Smooth muscle cell (in vitro differentiated cells): ENCODE measurements around the gene NRTN. TPM values are rescaled to one million over a fixed set of nuclear protein-coding genes. Genes with fewer than 3 reads are reported as not detected.

Experiments
- DNase-seq: peaks from one replicate; lab custom pipeline; 2025; ENCODE audit not compliant: unreplicated experiment; lab: John Stamatoyannopoulos, UW
- H2AFZ ChIP-seq: fragments of 200-600 bp; sonication (generic); 2 replicates; pipeline ENCODE4 v1.6.0; 2016; ENCODE audit warnings: antibody characterized with exemption, low read depth, mild to moderate bottlenecking
- H3F3A ChIP-seq: fragments of 200-600 bp; sonication (generic); 2 replicates; pipeline ENCODE4 v1.6.0; 2017; ENCODE audit warnings: antibody characterized with exemption, low read depth
- H3K27ac ChIP-seq: fragments of 200-600 bp; sonication (generic); 2 replicates; pipeline ENCODE4 v1.5.1; 2016; ENCODE audit warnings: low read depth, mild to moderate bottlenecking
- H3K27me3 ChIP-seq: fragments of 200-600 bp; sonication (generic); 2 replicates; pipeline ENCODE4 v1.6.1; 2016; ENCODE audit warnings: low read depth, mild to moderate bottlenecking
- H3K36me3 ChIP-seq: fragments of 200-600 bp; sonication (generic); 2 replicates; pipeline ENCODE4 v1.5.1; 2016; ENCODE audit warnings: low read depth
- H3K4me1 ChIP-seq: fragments of 200-600 bp; sonication (generic); 2 replicates; pipeline ENCODE4 v1.5.1; 2016; ENCODE audit warnings: low read depth
- H3K4me2 ChIP-seq: fragments of 200-600 bp; sonication (generic); 2 replicates; pipeline ENCODE4 v1.6.0; 2016; ENCODE audit warnings: mild to moderate bottlenecking
- H3K4me3 ChIP-seq: fragments of 200-600 bp; sonication (generic); 2 replicates; pipeline ENCODE4 v1.5.1; 2016; ENCODE audit warnings: mild to moderate bottlenecking
- H3K79me2 ChIP-seq: fragments of 200-600 bp; sonication (generic); 2 replicates; pipeline ENCODE4 v1.6.0; 2016; ENCODE audit warnings: low read depth, mild to moderate bottlenecking
- H3K9ac ChIP-seq: fragments of 200-600 bp; sonication (generic); 2 replicates; pipeline ENCODE4 v1.6.0; 2016; ENCODE audit warnings: low read depth
- H3K9me3 ChIP-seq: fragments of 200-600 bp; sonication (generic); replicated peaks from 2 replicates; pipeline ENCODE4 v1.5.1; 2016; ENCODE audit warnings: low read depth
- H4K20me1 ChIP-seq: fragments of 200-600 bp; sonication (generic); 2 replicates; pipeline ENCODE4 v1.6.0; 2016; ENCODE audit warnings: low read depth
- WGBS: methylation state at CpG from one replicate; pipeline ENCODE4 v1.1.7; 2016; ENCODE audit warnings: low lambda C conversion rate; 5-methylcytosine and 5-hydroxymethylcytosine counted together
- polyA plus RNA-seq: library from polyadenylated mRNA; unstranded; fragments of >200 nt; fragmentation: Nextera tagmentation; extraction: Ambion mirVana; gene quantifications from 2 replicates; pipeline ENCODE4 v1.2.1, GENCODE V29; 2016
- total RNA-seq: library from RNA; depleted of rRNA; stranded (reverse); fragments of >200 nt; gene quantifications from 2 replicates; pipeline ENCODE4 v1.2.3, GENCODE V29; 2014
- TF ChIP-seq, protein P1 (sequence below): fragments of 200-600 bp; sonication (generic); IDR thresholded peaks from 2 replicates; pipeline ENCODE4 v1.5.1; 2017; ENCODE audit warnings: borderline replicate concordance, mild to moderate bottlenecking, antibody characterized with exemption; ENCODE audit not compliant: insufficient read depth, poor library complexity, severe bottlenecking

NRTN gene
- total and polyA plus RNA-seq, 2 experiments from 2014 or later, result 2.2 to 5.4 TPM

DNA sequence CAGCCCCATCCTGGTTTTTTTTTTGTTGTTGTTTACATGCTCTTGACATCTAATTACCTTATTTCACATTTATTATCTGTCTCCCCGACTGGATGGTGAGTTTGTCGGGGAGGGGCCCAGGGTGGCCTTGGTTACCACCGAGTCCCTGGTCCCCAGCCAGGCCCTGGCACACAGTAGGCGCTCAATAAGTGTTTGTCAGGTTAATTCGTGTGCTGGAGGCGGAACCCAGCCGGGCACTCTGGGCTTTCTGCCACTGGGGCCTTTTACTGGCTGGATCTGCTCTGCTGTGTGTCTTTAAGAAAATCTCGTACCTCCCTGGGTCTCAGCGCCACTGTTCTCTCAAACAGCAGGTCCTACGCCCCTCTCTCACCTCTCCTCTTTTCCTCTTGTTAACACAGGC, 4.6 kb downstream of the NRTN start:
- no peak for DNase-seq
- H3K4me1 ChIP-seq, result no peaks in the 10 kb centered on the region
- WGBS, result 93% methylated on average over 10 of the region's 10 CpGs
- no peaks in the 10 kb centered on the region for H3K36me3 ChIP-seq
- TF ChIP-seq, protein P1, sequence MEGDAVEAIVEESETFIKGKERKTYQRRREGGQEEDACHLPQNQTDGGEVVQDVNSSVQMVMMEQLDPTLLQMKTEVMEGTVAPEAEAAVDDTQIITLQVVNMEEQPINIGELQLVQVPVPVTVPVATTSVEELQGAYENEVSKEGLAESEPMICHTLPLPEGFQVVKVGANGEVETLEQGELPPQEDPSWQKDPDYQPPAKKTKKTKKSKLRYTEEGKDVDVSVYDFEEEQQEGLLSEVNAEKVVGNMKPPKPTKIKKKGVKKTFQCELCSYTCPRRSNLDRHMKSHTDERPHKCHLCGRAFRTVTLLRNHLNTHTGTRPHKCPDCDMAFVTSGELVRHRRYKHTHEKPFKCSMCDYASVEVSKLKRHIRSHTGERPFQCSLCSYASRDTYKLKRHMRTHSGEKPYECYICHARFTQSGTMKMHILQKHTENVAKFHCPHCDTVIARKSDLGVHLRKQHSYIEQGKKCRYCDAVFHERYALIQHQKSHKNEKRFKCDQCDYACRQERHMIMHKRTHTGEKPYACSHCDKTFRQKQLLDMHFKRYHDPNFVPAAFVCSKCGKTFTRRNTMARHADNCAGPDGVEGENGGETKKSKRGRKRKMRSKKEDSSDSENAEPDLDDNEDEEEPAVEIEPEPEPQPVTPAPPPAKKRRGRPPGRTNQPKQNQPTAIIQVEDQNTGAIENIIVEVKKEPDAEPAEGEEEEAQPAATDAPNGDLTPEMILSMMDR, result no peak
- H3K27ac ChIP-seq, result no peak overlapping the region
- no peak overlapping the region for H3K4me3 ChIP-seq
- H3K9me3 ChIP-seq, result no peaks in the 10 kb centered on the region
- no peak overlapping the region for H2AFZ ChIP-seq
- H4K20me1 ChIP-seq, result no peaks in the 10 kb centered on the region
- H3K9ac ChIP-seq, result no peak overlapping the region
- peaks cover 6% of the 10 kb centered on the region for H3K27me3 ChIP-seq
- H3K79me2 ChIP-seq, result no peaks in the 10 kb centered on the region
- H3F3A ChIP-seq, result peaks cover 2% of the 10 kb centered on the region
- H3K4me2 ChIP-seq, result no peak overlapping the region

DNA sequence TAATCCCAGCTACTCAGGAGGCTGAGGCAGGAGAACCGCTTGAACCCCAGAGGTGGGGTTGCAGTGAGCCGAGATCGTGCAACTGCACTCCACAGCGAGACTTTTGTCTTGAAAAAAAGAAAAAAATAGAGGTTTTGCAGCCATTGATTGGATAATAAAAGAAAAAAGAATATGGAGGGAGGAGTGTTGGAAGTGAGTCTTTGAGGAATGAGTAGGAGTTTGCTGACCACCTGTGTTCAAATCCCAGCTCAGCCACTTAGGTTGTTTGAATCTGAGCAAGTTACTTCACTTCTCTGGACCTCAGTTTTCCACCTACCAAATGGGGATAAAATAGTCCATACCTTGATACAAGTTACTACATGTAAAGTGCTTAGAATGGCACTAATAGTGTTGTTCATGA, 6.2 kb downstream of the NRTN start:
- H4K20me1 ChIP-seq, result no peaks in the 10 kb centered on the region
- H2AFZ ChIP-seq, result no peak overlapping the region
- H3K4me2 ChIP-seq, result no peak overlapping the region
- WGBS, result 94% methylated on average over 4 of the region's 4 CpGs
- no peaks in the 10 kb centered on the region for H3K36me3 ChIP-seq
- H3K9ac ChIP-seq, result no peak overlapping the region
- H3K9me3 ChIP-seq, result no peaks in the 10 kb centered on the region
- no peak overlapping the region for H3K27ac ChIP-seq
- no peaks in the 10 kb centered on the region for H3F3A ChIP-seq
- no peaks in the 10 kb centered on the region for H3K79me2 ChIP-seq
- H3K27me3 ChIP-seq, result no peaks in the 10 kb centered on the region
- H3K4me1 ChIP-seq, result no peaks in the 10 kb centered on the region
- TF ChIP-seq, protein P1, result no peak
- DNase-seq, result no peak
- no peak overlapping the region for H3K4me3 ChIP-seq

DNA sequence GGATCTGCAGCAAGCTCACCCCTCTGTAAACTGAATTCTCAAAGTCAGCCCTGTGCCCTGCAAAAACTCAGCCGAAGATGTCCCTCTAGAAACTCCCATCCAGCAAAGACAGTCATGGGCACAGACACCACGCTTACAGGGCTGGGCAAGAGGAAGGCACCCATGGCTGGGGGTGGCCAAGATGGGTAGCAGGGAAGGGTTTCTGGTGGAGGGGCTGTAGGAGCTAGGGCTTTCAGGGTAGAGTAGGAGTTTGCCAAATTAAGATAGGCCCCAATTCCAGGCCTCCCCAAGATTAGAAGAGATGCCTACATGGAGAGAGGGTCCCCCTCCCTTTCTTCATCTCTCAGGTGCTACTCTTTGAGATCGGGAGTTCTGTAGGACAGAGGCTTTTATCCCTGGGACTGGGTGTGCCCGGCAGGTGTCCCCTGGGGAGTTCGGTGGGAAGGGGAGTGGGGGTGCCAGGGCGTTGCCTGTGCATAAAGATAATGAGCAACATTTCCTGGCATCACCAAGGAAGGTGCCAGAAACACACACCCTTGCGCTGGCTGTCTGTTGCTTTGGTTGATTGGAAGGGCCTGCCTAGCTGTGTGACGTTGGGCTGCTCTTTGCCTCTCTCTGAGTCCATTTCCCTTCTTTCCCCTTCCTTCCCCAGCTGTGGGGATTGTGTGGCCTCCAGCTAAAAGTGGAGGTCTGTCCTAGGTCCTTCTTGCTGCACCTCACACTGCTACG, 9.4 kb downstream of the NRTN start:
- H3K4me1 ChIP-seq, result no peaks in the 10 kb centered on the region
- no peaks in the 10 kb centered on the region for H3K9me3 ChIP-seq
- H3K79me2 ChIP-seq, result no peaks in the 10 kb centered on the region
- WGBS, result 84% methylated on average over 9 of the region's 9 CpGs
- H2AFZ ChIP-seq, result no peak overlapping the region
- H3K9ac ChIP-seq, result no peak overlapping the region
- no peak overlapping the region for H3K4me2 ChIP-seq
- no peak overlapping the region for H3K4me3 ChIP-seq
- H4K20me1 ChIP-seq, result no peaks in the 10 kb centered on the region
- no peaks in the 10 kb centered on the region for H3K27me3 ChIP-seq
- H3K27ac ChIP-seq, result no peak overlapping the region
- no peaks in the 10 kb centered on the region for H3F3A ChIP-seq
- H3K36me3 ChIP-seq, result no peaks in the 10 kb centered on the region
- TF ChIP-seq, protein P1, result no peak
- DNase-seq, result no peak

DNA sequence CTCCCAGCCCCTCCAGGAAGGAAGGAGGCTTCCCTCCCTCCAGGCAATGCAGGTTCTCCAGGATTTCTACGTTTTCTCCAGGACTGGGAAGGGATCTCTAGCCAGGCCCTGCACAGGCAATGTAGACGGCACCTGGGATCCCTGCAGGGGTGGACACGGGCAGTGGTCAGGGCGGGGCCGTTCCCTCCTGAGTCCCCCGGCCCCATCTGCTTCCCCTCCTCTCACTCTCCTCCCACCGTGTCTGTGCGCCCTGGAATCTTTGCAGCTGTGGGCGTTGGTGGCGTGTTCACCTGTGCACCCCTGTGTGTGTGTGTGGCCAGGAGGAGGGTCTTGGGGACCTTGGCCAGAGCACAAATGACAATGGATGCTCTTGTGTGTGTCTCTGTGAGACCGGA, 10.0 kb downstream of the NRTN start:
- Histone ChIP-seq H3K36me3 (no peaks in the 10 kb centered on the region), H2AFZ (no peak overlapping the region), H3K27ac (no peak overlapping the region), H3K27me3 (no peaks in the 10 kb centered on the region), H3K4me3 (no peak overlapping the region), H3K4me2 (no peak overlapping the region), H3F3A (no peaks in the 10 kb centered on the region), H3K79me2 (no peaks in the 10 kb centered on the region), H4K20me1 (no peaks in the 10 kb centered on the region), H3K4me1 (no peaks in the 10 kb centered on the region), H3K9me3 (no peaks in the 10 kb centered on the region), H3K9ac (no peak overlapping the region)
- TF ChIP-seq, protein P1, result no peak
- WGBS, result 85% methylated on average over 11 of the region's 11 CpGs
- no peak for DNase-seq
